ENCODE results near the gene PRSS50. TPM values are rescaled to one million over a fixed set of nuclear protein-coding genes. Genes with fewer than 3 reads are reported as not detected.
"Not testable (repeated sequence)": the region's sequence is repeated elsewhere in the genome, so short reads cannot be mapped to it uniquely, and the experiment has no call there.

Gene PRSS50, protein sequence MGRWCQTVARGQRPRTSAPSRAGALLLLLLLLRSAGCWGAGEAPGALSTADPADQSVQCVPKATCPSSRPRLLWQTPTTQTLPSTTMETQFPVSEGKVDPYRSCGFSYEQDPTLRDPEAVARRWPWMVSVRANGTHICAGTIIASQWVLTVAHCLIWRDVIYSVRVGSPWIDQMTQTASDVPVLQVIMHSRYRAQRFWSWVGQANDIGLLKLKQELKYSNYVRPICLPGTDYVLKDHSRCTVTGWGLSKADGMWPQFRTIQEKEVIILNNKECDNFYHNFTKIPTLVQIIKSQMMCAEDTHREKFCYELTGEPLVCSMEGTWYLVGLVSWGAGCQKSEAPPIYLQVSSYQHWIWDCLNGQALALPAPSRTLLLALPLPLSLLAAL
- 1 to 10 TPM; 1.4 to 2.4 (median 2.0) TPM for polyA plus RNA-seq (ENCODE audit: insufficient read length in 3 of 3)

DNA sequence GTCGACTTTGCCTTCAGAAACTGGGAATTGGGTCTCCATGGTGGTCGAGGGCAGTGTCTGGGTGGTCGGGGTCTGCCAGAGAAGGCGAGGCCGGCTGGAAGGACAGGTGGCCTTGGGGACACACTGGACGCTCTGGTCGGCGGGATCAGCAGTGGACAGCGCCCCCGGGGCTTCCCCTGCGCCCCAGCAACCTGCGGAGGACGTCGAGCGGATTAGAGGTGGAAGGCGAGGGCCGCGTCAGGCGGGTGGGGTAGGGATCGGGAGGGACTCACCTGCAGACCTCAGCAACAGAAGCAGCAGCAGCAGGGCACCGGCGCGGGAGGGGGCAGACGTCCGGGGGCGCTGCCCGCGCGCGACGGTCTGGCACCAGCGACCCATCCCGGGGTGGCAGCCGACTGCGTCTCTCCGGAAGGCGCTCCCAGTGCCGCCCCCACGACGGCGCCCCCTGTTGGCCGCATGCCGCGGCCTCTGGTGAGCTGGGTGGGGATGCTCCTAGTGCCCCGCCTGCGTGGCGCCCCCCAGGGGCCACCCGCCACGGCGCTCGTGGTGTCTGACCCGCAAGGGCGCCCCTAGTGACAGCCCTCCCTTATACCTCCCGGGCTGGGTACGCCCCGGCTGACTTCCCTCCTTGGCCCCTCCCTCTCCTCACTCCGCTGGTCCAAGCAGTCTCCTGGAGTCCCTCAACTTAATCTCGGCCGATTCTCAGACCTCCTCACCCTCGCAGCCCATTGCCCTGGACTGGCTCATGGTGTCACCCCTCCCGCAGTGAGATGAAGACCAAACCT, at the start of gene PRSS50:
TSS of gene PRSS50 (minus strand) at position 423 of the 785 bp plus-strand sequence. CDS start at position 378, 45 bp downstream.
- DNase-seq (ENCODE audit: low read depth in 3 of 3, low spot score in 2 of 3) = no peak

DNA sequence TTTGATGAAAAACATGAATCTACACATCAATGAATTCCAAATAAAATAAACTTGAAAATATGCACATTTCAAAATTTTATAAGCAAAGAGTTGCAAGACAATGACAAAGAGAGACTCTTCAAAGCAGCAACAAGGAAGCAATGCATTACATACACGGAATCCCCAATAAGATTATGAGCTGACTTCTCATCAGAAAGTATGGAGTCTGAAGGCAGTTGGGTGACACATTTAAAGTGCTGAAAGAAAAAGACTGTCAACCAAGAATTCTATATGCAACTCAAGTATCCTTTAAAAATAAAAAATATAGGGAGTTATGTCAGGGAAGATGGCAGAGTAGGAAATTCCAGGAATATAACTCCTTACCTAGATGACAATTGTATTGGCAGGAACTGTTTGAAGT, 46.5 kb upstream of the PRSS50 start:
- no peak for DNase-seq (ENCODE audit: low read depth in 3 of 3, low spot score in 2 of 3)

DNA sequence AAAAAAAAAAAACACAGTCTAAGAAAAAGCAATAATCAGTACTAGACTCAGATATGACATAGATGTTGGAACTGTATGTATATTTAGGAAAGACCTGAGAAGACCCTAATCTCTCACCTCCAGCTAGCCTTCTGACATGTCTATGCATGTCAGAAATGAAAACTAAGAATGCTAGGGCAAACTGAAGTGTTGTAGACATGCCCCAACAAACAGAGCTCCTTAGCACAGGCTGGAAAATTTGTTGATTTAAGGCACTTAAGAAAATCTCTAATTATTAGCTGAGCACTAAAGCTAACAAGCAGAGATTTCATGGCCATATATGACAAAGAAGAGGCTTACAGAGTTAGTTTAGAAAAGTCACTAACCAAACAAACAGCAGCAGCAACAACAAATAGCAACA, 45.5 kb upstream of the PRSS50 start:
- no peak for DNase-seq (ENCODE audit: low read depth in 3 of 3, low spot score in 2 of 3)

DNA sequence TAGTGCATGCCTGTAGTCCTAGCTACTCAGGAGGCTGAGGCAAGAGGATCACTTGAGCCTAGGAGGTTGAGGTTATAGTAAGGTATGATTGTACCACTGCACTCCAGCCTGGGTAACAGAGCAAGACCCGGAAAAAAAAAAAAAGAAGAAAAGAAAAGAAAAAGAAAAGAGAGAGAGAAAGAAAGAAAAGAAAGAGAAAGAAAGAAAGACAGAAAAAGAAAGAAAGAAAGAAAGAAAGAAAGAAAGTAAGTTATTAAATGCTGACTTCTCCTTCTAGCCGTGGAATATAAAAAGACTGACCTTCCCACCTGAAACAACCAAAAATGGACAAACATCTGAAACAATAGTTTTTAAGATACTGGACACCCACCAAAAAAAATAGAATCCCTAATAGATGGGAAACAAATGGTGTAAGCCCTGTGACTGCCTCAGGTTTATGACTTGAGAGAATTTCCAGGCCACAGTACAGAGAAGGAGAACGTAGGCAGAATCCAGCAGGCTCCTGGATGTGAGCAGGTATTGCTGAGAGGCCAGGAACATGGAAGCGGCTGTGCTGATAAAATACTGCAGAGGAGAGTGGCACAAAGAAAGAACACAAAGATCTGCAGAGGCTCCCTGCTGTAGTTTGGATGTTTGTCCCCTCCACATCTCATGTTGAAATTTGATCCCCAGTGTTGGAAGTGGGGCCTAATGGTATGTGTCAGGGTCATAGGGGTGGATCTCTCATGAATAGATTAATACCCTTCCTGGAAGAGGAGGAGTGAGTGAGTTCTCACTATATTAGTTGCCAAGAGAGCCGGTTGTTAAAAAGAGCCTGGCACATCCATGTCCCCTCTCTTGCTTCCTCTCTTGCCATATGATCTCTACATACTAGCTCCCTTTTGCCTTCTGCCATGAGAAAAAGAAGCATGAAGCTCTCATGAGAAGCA, 41.8 kb upstream of the PRSS50 start:
- DNase-seq (ENCODE audit: low read depth in 3 of 3, low spot score in 2 of 3) = no peak

DNA sequence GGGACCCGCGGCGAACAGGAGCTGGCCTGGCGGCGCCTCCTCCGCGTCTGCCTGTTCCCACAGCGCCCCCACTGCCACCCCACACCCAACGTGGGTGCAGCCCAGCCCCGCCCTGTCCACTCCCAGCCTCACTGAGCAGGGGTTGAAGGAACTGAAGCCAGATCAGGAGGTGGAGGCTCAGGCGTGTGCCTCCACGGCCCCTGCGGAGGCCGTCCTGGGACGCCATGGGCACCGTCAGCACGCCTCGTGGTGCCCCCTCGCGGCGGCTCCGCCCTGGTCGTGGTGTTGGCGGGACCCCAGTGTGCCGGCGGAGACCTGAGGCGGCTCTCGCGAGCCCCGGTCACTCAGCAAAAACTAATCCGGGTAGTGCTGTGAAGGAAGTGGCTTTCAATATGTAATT, 39.0 kb upstream of the PRSS50 start:
- DNase-seq (ENCODE audit: low read depth in 3 of 3, low spot score in 2 of 3) = no peak

DNA sequence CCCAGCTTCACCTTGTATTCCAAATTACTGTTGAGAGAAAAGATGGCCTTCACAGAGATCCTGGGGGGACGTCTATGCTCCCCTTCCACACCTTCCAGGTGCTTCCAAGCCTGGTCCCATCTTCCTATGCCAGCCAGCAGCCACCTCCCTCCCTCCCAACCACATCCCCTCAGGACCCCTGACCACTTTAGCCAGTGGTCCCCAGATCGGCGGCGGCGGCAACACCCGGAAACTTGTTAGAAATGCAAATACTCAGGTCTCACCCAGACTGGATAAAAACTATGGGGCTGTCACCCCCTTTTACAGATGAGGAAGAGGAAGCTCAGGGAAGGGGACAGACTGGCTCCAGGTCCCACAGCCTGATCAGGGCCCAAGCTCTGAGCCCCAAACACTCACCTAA, 38.0 kb upstream of the PRSS50 start:
- no peak for DNase-seq (ENCODE audit: low read depth in 3 of 3, low spot score in 2 of 3)

DNA sequence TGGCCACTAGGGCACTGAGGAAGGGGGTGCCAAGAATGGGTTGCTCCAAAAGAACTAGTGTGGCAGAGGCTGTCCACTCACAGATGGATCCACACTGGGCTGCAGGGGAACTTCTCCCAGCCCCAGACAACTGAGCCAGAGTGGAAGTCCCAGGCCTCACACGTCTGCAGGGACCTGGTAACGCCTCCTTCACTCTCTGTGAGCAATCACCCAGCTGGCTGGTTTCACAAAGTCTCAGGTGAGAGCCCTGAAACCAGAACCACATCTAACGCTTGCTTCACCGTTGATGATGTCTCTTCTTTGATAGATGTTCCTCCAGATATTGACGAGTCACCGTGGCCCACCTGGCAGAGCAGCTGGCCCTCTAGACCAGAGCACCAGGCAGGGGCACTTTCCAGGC, 35.5 kb upstream of the PRSS50 start:
- not testable (repeated sequence) for DNase-seq (ENCODE audit: low read depth in 3 of 3, low spot score in 2 of 3)

DNA sequence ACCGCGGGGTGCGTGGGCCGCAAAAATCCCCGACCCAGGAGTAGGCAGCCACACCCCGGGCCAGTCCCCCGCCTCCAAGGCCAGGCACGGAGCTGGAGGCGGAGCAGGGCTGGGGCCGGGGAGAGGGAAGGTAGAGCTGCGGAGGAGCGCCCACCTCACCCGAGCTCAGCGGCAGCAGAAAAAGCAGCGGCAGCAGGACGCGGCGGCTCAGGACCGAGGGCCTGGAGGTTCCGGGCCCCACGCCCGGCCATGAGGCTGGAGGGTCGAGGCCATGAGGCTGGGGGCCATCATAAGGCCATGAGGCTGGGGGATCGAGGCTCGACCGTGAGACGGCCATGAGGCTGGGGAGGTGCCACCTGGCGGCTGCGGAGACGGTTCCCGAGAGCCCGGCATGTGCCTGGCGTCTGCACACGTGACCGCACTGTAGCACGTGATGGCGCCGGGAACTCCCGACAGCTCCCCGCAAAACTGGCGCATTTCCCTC, 32.9 kb upstream of the PRSS50 start:
- DNase-seq (ENCODE audit: low read depth in 3 of 3, low spot score in 2 of 3) = no peak

DNA sequence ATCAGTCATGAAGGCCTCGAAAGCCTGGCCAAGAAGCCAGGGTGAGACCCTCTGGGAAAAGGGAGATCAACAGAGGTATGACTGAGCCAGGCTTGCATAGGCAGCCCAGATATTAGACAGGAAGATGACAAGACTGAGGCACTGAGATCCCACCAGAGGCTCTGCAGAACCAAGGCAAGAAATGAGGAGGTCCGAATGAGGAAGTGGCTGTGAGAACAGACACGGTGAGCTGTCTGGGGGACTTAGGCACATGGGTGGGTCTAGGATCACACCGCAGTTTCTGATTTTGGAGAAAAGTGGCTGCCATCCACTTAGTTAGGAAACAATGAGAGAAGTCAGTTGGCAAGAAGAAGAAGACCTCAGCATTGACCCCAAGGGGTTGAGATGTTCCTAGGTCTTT, 31.5 kb upstream of the PRSS50 start:
- DNase-seq (ENCODE audit: low read depth in 3 of 3, low spot score in 2 of 3) = no peak

DNA sequence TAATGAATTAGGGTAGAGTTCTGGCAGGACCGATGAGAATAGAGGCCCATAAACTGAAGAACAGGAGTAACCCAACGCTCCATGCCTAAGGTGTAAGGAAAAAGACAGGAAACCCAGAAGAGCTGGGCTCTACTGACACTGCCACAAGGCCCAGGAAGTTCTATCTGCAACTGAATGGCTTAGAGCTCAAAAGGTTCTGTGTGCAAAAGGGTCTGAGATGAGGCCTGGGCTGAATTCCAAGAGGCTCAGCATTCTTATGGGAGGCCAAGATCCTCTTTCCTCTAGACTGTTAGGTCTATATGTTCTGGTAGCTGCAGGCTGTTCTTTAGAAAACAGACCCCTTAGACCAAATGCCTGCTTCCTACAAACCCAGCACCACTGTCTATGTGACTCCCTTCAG, 30.5 kb upstream of the PRSS50 start:
- DNase-seq (ENCODE audit: low read depth in 3 of 3, low spot score in 2 of 3) = no peak

DNA sequence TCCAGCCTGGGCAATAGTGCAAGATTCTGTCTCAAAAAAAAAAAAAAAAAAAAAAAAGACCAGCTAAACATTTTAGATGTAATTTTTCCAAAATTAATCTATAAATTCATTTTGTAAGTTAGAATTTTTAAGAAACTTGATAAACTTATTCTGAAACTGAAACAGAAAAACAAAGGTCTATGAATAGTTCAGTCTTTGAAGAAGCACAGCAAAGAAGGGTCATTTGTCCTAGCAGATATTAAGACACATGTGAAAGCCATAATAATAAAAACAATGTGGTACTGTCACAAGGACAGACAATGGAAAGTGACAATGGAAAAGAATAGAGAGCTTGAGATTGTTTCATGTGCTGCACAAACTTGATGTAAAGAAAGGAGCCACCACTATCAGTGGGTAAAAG, 29.0 kb upstream of the PRSS50 start:
- no peak for DNase-seq (ENCODE audit: low read depth in 3 of 3, low spot score in 2 of 3)

DNA sequence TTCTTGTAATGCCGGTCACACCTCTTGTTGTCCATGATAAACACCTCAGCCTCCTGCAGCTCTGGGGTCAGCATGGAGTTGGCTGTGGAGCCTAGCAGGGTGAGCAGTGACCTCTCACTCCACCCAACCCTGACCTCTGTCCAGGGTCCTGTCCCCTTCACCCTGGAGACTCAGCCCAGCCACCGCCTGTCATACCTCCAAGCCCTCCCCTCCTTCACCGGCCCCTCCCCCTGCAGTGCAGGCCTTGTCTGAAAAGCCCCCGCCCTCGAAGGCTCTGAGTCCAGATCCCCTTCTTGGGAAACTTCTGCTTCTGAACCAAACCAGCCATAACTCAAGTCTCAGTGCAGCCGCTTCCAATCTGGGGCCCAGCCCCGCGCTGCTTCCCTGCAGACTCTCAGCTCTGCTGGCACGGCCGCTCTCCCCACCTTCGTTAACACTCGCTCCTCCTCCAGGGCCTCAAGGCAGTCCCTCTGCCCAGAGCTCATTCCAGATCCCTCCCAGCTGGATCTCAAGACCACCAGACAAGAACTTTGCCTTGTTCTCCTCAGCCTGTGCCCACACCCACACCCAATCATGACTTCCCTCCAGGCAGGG, 25.4 kb upstream of the PRSS50 start:
- DNase-seq (ENCODE audit: low read depth in 3 of 3, low spot score in 2 of 3) = no peak

DNA sequence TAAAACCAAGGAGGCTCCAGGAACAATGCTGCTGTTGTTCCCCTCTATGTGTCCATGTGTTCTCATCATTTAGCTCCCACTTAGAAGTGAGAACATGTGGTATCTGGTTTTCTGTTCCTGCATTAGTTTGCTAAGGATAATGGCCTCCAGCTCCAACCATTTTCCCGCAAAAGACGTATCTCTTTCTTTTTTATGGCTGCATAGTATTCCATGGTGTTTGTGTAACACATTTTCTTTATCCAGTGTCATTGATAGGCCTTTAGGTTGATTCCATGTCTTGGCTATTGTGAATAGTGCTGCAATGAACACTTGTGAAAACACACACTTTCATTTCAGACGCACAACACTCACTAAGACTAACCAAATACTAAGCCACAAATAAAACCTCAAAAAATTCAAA, 21.9 kb upstream of the PRSS50 start:
- DNase-seq (ENCODE audit: low read depth in 3 of 3, low spot score in 2 of 3) = not testable (repeated sequence)

DNA sequence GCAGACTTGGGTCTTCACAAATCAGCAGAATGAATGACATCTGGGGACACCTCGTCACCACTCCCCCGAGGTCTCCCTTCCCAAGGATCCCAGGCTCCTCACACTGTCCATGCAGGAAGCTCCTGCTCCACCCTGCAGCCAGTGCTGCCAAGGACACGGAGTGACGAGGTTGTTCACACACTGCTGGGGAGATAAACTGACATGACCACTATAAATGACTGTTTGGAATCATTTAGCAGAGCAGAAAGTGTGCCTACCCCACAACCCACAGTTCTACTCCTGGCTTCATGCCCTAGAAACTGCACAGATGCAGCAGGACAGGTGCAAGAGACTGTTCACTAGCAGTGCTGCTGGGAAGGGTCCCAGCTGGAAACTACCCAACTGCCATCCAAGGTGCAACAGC, 19.7 kb upstream of the PRSS50 start:
- DNase-seq (ENCODE audit: low read depth in 3 of 3, low spot score in 2 of 3) = no peak

DNA sequence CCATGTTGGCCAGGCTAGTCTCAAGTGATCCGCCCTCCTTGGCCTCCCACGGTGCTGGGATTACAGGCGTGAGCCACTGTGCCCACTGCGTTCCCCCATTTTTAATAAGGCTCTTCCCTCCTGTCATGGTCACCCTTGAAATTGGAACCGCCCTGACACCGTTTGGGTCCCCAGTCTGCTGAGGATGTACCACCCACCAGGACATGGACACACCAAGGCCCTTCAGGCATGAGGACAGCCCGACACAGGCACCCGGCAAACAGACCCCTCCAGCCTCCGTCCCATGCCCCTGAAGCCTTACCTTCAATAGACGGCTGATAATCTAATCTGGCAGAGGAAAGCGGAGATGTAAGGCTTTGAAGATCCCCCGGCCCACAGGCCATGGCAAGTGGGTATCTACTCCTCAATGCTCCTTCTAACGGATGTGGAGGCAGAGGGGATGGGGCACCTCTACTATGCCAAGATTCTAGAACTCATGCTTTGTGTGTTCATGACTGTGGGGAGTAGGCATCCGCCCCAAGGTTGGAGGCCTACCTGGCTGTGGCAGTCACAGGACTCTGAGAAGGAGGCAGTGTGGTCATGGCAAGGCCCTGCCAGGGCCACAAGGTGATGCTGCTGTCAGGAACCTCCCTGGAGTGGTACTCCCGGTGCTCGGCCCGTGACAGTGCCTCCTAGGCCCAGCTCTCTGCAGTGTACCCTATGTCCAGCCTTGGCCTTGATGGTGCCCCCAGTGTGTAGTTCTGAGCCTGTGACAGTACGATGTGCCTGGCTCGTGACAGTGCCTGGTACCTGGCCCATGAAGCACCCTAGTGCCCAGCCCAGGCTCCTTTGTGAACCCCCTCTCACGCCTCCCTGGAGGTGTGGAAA, 18.6 kb upstream of the PRSS50 start:
- DNase-seq (ENCODE audit: low read depth in 3 of 3, low spot score in 2 of 3) = no peak

DNA sequence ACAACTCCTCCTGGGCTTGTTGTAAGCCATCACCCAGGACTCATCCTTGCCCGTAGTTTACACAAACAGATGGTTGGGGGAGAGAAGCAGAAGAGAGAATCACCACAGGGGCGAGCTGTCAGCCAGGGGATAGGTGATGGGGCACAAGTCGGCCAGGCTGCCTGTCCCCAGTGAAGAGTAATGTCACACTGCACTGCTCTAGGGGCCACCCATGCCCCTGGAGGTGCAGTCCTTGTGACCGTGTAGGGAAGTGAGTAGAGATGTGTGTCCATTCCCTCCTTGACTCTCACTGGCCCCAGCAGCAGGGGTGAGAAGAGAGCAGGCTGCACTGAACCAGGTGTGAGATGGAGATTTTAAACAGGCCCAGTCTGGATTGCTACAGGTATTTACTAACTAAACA, 17.1 kb upstream of the PRSS50 start:
- DNase-seq (ENCODE audit: low read depth in 3 of 3, low spot score in 2 of 3) = no peak

DNA sequence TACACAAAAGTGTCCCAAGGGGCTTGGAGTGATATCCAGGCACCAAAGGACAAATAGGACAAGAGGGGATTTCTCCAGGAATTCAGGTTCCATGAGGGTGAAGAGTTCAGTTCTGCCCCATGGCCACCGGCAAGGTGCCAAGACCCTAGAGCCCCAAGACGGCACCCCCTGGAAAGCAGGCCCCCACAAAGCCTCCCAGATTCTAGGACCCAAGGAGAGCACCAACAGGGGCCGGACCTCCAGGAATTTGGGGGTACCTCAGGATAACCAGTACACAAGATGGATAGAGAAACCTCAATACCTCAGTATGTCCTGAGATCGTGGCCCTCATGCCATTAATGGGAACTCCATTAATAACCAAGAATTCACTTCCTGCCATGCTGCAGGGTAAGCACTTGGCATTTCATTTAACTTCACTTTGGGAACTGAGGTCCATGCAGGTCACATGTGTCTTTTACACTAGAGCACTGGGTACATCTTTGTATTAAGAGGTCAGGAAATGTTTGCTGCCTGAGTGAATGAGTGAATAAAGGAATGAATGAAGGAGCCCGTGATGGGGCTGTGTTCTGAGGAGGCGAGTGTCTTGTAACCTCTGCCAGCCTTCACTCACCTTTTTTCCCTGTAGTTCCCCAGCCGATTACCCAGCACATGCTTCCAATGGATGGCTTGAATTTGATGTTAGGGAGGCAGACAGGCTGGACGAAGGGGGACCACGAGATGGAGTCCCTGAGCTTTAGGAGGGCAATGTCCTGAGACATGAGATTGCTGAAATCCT, 15.5 kb upstream of the PRSS50 start:
- no peak for DNase-seq (ENCODE audit: low read depth in 3 of 3, low spot score in 2 of 3)

DNA sequence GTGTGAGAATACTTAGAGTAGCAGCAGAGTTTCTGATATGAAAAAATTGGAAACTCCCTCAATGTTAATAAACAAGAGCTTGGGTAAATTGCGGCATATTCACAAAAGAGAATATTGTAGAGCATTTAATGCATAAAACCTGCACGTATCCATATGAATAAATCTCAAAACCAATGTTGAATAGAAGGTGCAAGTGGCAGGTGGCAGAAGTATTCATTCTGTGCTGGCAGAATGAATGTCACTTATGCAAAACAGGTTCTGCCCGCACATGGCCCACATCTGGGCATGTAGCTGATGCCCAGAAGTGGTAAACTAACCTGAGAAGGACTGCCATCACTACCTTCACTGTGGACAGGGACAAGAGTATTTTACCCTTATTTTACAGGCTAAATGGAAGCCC, 14.1 kb upstream of the PRSS50 start:
- DNase-seq (ENCODE audit: low read depth in 3 of 3, low spot score in 2 of 3) = no peak

DNA sequence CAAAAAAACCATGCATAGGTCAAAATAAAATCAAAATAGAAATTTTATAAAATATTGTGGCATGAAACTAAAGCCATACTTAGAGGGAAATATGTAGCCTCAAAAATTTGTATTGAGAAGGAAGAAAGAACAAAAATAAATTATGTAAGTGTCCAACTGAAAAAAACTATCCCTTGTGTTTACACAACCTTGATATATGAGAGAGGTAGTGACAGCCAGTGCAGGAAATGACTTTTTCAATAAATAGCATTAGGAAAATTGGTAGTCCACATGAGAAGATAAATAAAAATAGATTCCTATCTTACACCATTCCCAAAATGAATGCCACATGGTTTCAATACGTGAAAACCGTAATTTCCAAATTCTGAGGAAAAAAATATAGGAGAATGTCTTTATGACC, 13.2 kb upstream of the PRSS50 start:
- no peak for DNase-seq (ENCODE audit: low read depth in 3 of 3, low spot score in 2 of 3)

Data from right renal cortex interstitium (tissue), 3 donors.